Breast epithelium (tissue), 4 donors: ENCODE data around the gene EXOSC5. TPM values are rescaled to one million over a fixed set of nuclear protein-coding genes. Genes with fewer than 3 reads are reported as not detected.

Experiments used
- DNase-seq, 2 donors: peaks; one replicate each; pipeline ENCODE4 v3.0.0-alpha.2; 2019; ENCODE audit warnings: low spot score in 2 of 2
- H3K27ac ChIP-seq, 2 donors: fragments of 200-600 bp; sonication (generic) in 1 of 2; one replicate each; pipeline ENCODE4 v1.5.1; 2016 to 2019; ENCODE audit warnings: mild to moderate bottlenecking in 1 of 2
- H3K27me3 ChIP-seq, 2 donors: fragments of 200-600 bp; sonication (generic) in 1 of 2; one replicate each; pipeline versions ENCODE4 v1.5.1 to v1.6.0; 2017 to 2019; ENCODE audit warnings: control low read depth in 1 of 2, mild to moderate bottlenecking in 1 of 2
- H3K36me3 ChIP-seq: fragments of 200-600 bp; one replicate; pipeline ENCODE4 v1.5.1; 2019
- H3K4me1 ChIP-seq, 2 donors: fragments of 200-600 bp; sonication (generic); one replicate each; pipeline ENCODE4 v1.5.1; 2016 to 2019; ENCODE audit warnings: control low read depth in 1 of 2
- H3K4me3 ChIP-seq, 3 donors: fragments of 200-600 bp; sonication (generic); 1 replicate in 2 of 3; 2 replicates in 1 of 3; pipeline ENCODE4 v1.5.1; 2016 to 2019; ENCODE audit warnings: mild to moderate bottlenecking in 3 of 3, moderate library complexity in 2 of 3
- H3K9me3 ChIP-seq, 2 donors: fragments of 200-600 bp; sonication (generic) in 1 of 2; one replicate each; pipeline ENCODE4 v1.5.1; 2016 to 2019; ENCODE audit warnings: control low read depth in 1 of 2
- POLR2A ChIP-seq: fragments of 450-650 bp; IDR thresholded peaks from one replicate; pipeline ENCODE4 v1.6.1; 2016; ENCODE audit warnings: antibody characterized with exemption, mild to moderate bottlenecking, moderate library complexity
- POLR2AphosphoS5 ChIP-seq, 3 donors: sonication (generic); formaldehyde crosslinking; IDR thresholded peaks; one replicate each; pipeline ENCODE4 v1.6.1; 2017; ENCODE audit warnings: antibody characterized with exemption in 3 of 3
- intact Hi-C: fragments of 100-400 bp; cut with DNase I; formaldehyde crosslinking; loops from one replicate; pipeline ENCODE4 v1.15.1; 2023; ENCODE audit warnings: low total_unique reads
- total RNA-seq, 3 donors: library from RNA; depleted of rRNA; stranded (reverse); fragments of >200 nt; gene quantifications; one replicate each; pipeline ENCODE4 v1.1.0, GENCODE V29; 2016
- TF ChIP-seq, protein P1 (sequence below), 3 donors: fragments of 450-650 bp; IDR thresholded peaks; one replicate each; pipeline ENCODE4 v1.5.1; 2016 to 2017; ENCODE audit warnings: antibody characterized with exemption in 3 of 3, mild to moderate bottlenecking in 3 of 3, moderate library complexity in 3 of 3

EXOSC5 gene
- total RNA-seq, 3 donors from 2014 or later: 18.2 to 20.6 (median 18.7) TPM

DNA sequence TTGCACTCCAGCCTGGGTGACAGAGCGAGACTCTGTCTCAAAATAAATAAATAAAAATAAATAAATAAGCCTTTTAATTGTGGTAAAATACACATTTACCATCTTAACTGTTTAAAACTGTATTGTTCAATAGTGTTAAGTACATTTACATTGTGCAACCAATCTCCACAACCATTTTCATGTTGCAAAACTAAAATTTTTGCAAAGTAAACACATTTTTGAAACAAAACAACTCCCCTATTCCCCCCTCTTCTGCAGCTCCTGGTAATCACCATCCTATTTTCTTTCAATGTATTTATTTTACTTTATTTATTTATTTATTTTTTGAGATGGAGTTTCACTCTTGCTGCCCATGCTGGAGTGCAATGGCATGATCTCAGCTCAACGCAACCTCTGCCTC is 27.4 kb downstream of the EXOSC5 start:
- TF ChIP-seq, protein P1, sequence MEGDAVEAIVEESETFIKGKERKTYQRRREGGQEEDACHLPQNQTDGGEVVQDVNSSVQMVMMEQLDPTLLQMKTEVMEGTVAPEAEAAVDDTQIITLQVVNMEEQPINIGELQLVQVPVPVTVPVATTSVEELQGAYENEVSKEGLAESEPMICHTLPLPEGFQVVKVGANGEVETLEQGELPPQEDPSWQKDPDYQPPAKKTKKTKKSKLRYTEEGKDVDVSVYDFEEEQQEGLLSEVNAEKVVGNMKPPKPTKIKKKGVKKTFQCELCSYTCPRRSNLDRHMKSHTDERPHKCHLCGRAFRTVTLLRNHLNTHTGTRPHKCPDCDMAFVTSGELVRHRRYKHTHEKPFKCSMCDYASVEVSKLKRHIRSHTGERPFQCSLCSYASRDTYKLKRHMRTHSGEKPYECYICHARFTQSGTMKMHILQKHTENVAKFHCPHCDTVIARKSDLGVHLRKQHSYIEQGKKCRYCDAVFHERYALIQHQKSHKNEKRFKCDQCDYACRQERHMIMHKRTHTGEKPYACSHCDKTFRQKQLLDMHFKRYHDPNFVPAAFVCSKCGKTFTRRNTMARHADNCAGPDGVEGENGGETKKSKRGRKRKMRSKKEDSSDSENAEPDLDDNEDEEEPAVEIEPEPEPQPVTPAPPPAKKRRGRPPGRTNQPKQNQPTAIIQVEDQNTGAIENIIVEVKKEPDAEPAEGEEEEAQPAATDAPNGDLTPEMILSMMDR (IDR thresholded peaks at IDR 0.05): no peak
- TF ChIP-seq POLR2AphosphoS5 (IDR thresholded peaks at IDR 0.05) (no peak), POLR2A (no peak)
- Histone ChIP-seq H3K4me1 (peaks cover 6 to 7% of the 10 kb centered on the region in 2 donors), H3K9me3 (no peaks in the 10 kb centered on the region), H3K4me3 (no peak overlapping the region), H3K27ac (no peak overlapping the region), H3K36me3 (no peaks in the 10 kb centered on the region), H3K27me3 (no peaks in the 10 kb centered on the region)
- no peak for DNase-seq
- intact Hi-C loops: no loop called here

DNA sequence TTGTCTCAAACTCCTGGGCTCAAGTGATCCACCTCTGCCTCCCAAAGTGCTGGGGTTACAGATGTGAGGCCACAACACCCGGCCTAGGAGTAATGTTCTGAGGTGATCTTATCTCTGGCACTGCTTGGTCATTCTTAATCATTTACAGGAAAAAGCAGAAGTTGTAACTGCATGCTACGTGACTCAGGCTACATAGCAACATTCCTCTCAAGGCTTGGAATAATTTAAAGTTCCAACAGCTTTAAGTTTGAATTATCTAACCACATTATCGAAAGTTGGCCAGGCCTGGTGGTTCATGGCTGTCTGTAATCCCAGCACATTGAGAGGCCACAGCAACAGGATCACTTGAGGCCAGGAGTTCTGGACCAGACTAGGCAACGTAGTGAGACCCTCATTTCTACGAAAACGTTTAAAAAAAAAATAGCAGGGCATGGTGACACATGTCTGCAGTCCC is 29.3 kb downstream of the EXOSC5 start:
- H3K27ac ChIP-seq: no peak overlapping the region

DNA sequence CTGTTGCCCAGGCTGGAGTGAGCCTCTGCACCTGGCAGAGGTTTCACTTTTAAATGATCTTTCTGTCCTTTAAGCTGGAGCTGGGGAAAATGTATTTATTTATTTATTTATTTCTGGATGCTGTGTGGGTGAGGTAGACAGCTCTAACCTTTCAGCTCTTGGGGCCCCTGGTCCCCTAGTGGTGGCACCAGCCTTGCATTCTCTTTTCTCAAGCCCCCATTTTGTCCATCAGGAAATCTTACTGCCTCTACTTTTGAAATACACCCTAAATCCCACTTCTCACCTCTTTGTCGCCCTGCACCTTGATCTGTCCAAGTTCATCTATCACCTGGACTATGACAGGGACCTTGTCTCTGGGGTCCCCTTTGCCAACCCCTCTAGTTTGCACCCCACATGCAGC is 31.1 kb downstream of the EXOSC5 start:
- H3K27ac ChIP-seq: no peak overlapping the region
- TF ChIP-seq POLR2AphosphoS5 (IDR thresholded peaks at IDR 0.05): no peak
- TF ChIP-seq POLR2A: no peak
- TF ChIP-seq, protein P1 (IDR thresholded peaks at IDR 0.05): no peak
- no peaks in the 10 kb centered on the region for H3K36me3 ChIP-seq
- DNase-seq: no peak
- H3K27me3 ChIP-seq: no peaks in the 10 kb centered on the region
- no peaks in the 10 kb centered on the region for H3K4me1 ChIP-seq
- intact Hi-C loops: no loop called here
- no peak overlapping the region for H3K4me3 ChIP-seq
- no peaks in the 10 kb centered on the region for H3K9me3 ChIP-seq

More for the DNA sequence above, 29.3 kb downstream of the EXOSC5 start:
- Histone ChIP-seq H3K4me3 (no peak overlapping the region), H3K27me3 (no peaks in the 10 kb centered on the region), H3K4me1 (no peaks in the 10 kb centered on the region), H3K9me3 (no peaks in the 10 kb centered on the region), H3K36me3 (no peaks in the 10 kb centered on the region)
- no peak for DNase-seq
- intact Hi-C loops: no loop called here
- TF ChIP-seq POLR2AphosphoS5 (IDR thresholded peaks at IDR 0.05): no peak
- TF ChIP-seq POLR2A: no peak
- TF ChIP-seq, protein P1 (IDR thresholded peaks at IDR 0.05): no peak

GRCh38 chr19:41364524-41365391 is 32.4 kb downstream of the EXOSC5 start:
- TF ChIP-seq, protein P1 (IDR thresholded peaks at IDR 0.05): no peak
- TF ChIP-seq POLR2A: no peak
- TF ChIP-seq POLR2AphosphoS5 (IDR thresholded peaks at IDR 0.05): no peak
- intact Hi-C loops: no loop called here

More at GRCh38 chr19:41364524-41365391, 32.4 kb downstream of the EXOSC5 start:
- DNase-seq: no peak
- Histone ChIP-seq H3K4me1 (no peaks in the 10 kb centered on the region), H3K36me3 (no peaks in the 10 kb centered on the region), H3K27me3 (no peaks in the 10 kb centered on the region), H3K9me3 (no peaks in the 10 kb centered on the region), H3K27ac (peak overlapping the region; percentile 97 to 99), H3K4me3 (peak overlapping the region; percentile 74 to 85 (median 75))
